GM21526 (cell line): ENCODE data around the gene SLTM.
"Not testable (repeated sequence)": the region's sequence is repeated elsewhere in the genome, so short reads cannot be mapped to it uniquely, and the experiment has no call there.

Experiments
- ATAC-seq: cut with Tn5 transposase; IDR thresholded peaks from one replicate; pipeline ENCODE4 v1.9.1; 2021; ENCODE audit warnings: moderate library complexity; ENCODE audit not compliant: unreplicated experiment, low FRiP score

Gene SLTM

DNA sequence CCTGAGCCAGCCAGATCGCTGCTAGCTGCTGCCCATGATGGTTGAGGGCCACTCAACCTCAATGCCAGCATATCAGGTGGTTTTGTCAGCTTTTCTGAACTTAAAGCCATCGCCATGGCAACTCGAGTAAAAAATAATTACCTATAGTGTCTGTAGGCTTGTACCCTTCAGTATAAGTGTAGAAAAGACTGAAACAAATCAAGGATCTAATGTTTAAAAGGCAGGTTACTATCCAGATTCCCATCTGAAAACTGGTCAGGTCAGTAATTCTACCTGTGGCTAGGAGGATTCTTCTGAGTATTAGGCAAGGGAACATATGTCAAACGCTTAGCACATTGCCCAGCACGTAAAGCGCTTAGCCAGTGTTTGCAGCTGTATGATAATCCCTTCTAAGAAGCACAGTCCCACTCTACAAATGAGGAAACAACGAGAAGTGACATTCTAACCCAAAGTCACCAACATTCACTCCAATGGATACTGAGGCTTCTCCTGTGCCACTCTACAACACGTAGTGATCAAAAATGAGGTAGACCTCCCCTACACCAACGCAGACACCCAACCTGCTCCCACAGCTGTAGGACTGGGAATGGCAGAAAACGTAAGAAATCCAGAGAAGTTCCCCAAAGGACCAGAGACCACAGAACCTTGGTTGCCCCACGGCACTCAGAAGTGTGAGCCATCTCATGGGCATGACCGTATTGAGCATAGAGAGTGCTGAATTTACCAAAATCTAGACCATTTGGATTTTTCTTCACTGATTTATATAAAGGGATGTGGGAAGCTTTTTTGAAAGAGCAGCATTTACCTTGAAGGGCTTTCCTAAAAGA lies 55.3 kb downstream of the SLTM start:
- no peak for ATAC-seq

GRCh38 chr15:58876306-58877106 lies 57.0 kb downstream of the SLTM start:
- no peak for ATAC-seq

GRCh38 chr15:58875343-58875742 lies 58.1 kb downstream of the SLTM start:
- ATAC-seq: no peak

- no peak for ATAC-seq
Measured at GRCh38 chr15:58873267-58873666, 60.2 kb downstream of the SLTM start.

DNA sequence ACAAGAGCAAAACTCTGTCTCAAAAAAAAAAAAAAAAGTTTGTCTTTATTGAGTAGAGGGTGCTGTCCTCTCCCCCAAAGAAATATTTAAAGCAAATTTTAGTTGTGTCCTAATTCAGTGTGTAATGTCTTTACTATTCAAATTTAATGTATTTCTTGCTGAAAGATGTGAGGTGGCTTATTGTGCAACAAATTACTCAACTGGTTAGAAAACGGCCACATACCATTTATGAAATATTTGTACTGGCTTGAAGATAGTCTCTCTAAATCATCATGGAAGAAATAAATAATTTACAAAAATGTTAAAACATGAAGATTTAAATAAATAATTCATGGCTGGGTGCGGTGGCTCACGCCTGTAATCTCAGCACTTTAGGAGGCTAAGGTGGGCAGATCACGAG lies 63.0 kb downstream of the SLTM start:
- ATAC-seq: no peak

DNA sequence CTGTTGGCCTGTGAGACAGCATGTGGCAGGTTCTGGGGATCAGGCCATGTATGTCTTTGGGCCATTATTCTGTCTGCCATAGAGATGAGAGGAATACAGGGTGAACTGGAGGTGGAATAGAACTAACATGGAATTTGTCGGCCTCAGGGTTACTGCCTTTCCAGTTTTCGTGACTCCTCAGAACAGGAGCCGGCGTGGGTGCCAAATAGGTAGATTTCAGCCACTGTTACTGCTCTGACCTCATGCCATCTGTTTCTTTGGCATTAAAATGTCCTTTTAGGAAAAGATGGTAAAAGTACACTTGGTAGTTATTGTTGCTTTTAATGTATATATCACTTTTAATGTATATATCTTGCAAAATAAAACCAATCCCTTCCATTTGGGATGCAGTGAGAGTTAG lies 65.6 kb downstream of the SLTM start:
- ATAC-seq: no peak

- ATAC-seq: no peak
Measured at GRCh38 chr15:58865425-58865880, 68.0 kb downstream of the SLTM start.

DNA sequence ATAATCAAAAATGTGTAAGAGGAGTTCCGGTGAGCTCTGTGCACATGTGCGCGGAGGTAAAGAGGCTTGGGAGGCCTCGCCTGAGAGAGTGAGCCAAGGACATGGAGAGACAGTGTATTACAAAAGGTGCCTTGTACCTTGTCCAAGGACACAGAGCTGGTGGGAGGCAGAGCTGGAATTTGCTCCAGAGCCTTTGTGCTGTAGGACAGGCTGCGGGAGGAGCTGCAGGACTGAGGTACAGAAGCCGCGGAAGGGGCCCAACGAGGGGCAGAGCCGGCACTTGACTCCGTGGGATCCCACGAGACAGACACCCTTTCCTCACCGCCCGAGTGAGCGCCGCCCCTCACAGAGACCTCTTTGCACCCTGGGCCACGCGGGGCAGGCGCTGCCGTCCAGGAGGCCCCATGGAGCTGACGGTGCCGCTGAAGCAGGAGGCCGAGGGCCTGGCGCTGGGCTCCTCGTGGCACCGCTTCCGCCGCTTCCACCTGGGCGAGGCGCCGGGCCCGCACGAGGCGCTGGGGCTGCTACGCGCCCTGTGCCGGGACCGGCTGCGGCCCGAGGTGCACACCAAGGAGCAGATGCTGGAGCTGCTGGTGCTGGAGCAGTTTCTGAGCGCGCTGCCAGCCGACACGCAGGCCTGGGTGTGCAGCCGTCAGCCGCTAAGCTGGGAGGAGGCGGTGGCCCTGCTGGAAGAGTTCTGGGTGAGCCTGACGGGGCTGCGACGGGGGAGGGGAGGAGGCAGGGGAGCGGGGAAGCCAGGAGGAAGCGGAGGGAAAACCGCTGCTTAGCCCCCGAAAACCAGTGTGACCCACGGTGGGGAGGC lies 68.7 kb downstream of the SLTM start:
- ATAC-seq: no peak

DNA sequence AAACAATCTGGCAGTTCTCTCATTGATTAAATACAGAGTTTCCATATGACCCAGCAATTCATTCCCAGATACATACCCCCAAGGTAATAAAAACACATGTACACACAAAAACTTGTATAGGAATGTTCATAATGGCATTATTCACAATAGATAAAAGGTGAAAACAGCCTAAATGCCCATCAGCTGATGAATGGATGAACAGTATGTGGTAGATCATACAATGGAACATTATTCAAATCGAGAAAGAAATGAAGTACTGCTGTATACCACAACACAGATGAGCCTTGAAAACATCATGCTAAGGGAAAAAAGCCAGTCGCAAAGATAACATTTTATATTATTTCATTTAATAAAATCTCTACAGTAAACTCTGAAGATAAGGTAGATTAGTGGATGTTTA lies 71.2 kb downstream of the SLTM start:
- ATAC-seq: no peak

DNA sequence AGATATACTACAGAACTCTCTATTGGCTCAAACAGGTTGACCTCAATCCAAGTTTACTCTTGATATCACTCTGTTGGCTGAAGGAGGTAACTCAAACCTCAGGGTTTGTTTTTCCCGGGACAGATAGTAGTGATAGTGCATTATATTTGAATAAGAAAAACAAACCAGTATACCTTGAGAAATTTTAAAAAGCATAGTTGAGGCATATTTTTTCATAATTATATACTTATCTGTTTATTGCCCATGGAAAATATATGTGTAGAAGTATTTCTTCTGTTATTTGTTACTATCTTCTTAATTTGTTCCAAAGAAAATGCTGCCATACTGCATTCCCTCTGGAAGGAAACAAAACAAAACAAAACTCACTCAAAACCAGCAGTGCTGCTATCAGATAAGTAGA lies 76.9 kb downstream of the SLTM start:
- ATAC-seq: not testable (repeated sequence)

GRCh38 chr15:58856086-58856485 lies 77.4 kb downstream of the SLTM start:
- ATAC-seq: no peak

- ATAC-seq: no peak
Measured at GRCh38 chr15:58854593-58854992, 78.9 kb downstream of the SLTM start.

DNA sequence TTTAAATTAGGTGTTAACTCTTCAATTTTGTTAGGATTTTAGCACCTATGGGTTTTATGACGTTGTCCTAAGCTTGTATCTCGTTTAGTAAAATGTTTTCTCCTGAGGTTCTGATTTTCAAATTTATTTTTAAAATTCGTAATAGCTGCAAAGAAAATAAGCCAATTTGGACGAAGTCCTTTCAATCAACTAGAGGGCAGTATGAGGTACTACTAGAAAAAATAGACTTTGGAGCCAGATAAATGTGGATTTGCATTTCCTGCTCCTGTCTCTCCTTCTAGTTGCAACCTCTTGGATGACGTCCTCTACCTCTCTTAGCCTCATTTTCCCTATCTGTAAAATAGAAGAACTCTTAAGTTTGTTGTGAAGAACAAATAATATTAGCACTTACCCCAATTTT lies 81.1 kb downstream of the SLTM start:
- ATAC-seq: no peak

- ATAC-seq: not testable (repeated sequence)
Measured at GRCh38 chr15:58851205-58851604, 82.3 kb downstream of the SLTM start.

DNA sequence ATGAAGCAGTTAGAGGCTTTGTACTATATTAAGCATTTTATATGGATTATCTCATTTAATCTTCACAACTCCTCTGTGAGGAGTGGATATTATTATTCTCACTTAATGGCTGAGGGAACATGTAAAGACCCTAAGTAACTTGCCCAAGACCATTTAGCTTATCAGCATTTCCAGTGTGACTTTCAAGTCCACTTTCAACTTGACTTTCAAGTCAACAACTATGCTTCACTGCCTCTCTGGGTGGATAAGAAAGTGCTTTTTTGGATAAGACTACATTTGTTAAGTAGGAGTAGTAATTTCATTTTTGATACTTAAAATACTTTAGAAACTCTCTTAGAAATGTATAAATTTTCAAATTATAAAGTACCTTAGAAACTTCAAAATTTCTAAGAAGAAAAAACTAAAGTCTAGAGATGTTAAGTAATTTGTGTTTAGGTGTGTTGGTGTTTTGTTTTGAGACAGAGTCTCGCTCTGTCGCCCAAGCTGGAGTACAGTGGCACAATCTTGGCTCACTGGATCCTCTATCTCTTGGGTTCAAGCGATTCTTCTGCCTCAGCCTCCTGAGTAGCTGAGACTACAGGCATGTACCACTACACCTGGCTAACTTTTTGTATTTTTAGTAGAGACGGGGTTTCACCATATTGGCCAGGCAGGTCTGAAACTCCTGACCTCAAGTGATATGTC lies 90.6 kb downstream of the SLTM start:
- ATAC-seq: no peak

DNA sequence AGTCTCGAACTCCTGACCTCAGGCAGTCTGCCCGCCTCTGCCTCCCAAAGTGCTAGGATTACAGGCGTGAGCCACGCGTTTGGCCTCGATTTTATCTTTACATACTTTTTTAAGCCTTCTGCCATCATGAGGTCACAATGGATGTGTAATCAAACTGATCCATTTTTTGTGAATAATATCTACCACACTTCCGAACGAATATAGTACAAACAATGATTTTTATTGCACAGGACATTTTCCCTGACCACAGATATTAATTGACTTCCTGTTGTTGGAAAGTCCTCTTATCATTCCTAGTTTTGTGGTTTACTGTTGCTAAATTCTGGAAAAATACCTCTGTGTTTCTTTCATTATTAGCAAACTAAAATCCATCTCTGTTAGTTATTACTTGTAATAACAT lies 93.4 kb downstream of the SLTM start:
- ATAC-seq: no peak

GRCh38 chr15:58839485-58839884 lies 94.0 kb downstream of the SLTM start:
- no peak for ATAC-seq

GRCh38 chr15:58833681-58834426 lies 99.6 kb downstream of the SLTM start:
- not testable (repeated sequence) for ATAC-seq

- no peak for ATAC-seq
Measured at GRCh38 chr15:58830556-58830955, 102.9 kb downstream of the SLTM start.
